SKM-1 (cell line): ENCODE data around the gene PTPRE.

Source experiments
- DNase-seq: peaks from one replicate; lab custom pipeline; 2025; ENCODE audit not compliant: unreplicated experiment; lab: John Stamatoyannopoulos, UW

Gene PTPRE

DNA sequence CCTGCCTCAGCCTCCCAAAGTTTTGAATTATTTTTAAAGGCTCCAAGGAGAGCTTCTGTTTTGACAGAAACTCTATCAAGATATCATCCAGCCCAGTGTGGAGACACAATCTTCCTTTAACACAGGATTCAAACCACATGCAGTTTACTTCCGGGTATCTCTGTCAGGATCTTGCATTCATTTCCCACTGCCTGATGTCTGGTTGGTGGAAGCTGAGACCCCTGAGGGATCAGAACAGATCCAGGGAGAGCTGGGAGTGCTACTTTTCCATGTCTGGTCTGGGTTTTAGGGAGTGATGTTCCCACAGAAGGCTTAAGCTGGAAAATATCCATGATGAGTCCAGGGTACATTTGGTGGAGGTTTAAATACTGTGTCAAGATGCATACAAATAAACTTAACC, 16.7 kb downstream of the PTPRE start:
- no peak for DNase-seq

- peak; percentile 47 for DNase-seq
Measured at GRCh38 chr10:127925471-127926207, 18.7 kb downstream of the PTPRE start.

GRCh38 chr10:127926455-127926854, 19.6 kb downstream of the PTPRE start:
- peak; percentile 38 for DNase-seq

DNA sequence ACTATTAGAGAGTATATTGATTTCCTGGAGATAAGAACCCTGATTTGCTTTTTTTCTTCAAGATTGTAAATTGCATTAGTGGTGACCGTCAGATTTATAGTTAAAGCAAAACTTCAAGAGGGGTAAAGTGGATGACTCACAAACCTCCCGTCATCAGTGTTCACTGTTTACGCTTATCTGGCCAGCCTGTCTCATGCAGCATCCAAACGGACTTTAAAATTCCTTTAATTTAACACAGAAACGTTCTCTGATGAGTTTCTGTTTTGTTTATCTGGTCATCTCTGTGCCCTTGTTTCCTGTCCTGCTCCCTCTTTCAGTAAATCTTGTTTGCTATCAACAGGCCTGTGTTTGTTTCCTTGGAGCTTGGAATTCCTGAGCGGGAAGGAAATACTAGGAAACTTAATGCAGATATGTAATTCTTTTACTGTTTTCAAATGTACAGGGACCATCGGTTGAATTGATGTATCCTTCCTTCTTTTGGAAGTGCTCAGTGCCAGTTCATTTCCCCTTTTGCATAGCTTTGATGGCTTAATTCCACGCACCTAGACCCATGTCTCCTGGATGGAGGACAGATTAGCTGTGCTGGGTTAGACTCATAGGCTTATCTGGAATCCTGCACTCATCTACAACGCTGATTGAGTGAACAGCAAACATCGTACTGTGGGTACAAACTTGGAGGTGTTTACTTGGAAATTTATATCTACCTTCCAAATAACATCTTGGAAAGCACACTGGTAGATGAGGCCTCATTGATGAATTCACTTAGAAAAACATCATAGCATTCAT, 21.3 kb downstream of the PTPRE start:
- DNase-seq: no peak

GRCh38 chr10:127932521-127933270, 25.8 kb downstream of the PTPRE start:
- no peak for DNase-seq

DNA sequence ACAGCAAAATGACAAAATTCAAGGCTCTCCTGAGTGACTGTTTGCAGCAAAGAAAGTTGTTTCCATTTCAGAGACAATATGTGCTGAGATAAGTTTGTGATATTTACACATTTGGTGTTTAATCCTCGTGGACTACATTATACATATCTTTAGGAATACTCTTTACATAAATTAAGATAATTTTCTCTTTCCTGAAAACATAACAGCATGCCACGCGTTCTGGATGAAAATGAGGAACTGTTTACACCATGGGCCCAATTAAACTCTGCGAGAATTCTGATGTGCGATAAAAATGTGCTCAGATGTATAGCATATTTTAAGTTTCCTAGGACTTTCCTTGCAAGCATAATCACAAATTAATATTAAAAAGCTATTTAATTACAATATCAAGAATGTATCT, 26.4 kb downstream of the PTPRE start:
- DNase-seq: no peak

- no peak for DNase-seq
Measured at GRCh38 chr10:127934383-127934782, 27.5 kb downstream of the PTPRE start.

- DNase-seq: no peak
Measured at GRCh38 chr10:127935071-127935561, 28.2 kb downstream of the PTPRE start.

GRCh38 chr10:127937069-127937468, 30.2 kb downstream of the PTPRE start:
- no peak for DNase-seq

GRCh38 chr10:127937915-127938463, 31.1 kb downstream of the PTPRE start:
- no peak for DNase-seq

DNA sequence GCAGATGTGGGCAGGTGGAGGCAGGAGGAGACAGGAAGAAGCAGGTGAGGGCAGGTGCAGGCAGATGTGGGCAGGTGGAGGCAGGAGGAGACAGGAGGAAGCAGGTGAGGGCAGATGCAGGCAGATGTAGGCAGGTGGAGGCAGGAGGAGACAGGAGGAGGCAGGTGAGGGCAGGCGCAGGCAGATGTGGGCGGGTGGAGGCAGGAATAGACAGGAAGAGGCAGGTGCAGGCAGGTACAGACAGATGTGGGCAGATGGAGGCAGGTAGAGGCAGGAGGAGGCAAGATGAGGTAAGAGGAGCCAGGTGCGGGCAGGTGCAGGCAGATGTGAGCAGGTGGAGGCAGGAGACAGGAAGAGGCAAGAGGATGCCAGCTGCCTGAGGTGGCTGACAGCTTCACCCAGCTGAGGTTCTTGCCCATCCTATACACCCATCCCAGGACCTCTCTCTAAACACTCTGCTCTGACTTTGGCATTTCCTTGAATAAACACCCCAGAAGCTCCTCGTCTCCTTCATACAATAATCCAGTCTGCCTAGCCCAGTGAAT, 33.0 kb downstream of the PTPRE start:
- no peak for DNase-seq

GRCh38 chr10:127940866-127941640, 34.1 kb downstream of the PTPRE start:
- no peak for DNase-seq

DNA sequence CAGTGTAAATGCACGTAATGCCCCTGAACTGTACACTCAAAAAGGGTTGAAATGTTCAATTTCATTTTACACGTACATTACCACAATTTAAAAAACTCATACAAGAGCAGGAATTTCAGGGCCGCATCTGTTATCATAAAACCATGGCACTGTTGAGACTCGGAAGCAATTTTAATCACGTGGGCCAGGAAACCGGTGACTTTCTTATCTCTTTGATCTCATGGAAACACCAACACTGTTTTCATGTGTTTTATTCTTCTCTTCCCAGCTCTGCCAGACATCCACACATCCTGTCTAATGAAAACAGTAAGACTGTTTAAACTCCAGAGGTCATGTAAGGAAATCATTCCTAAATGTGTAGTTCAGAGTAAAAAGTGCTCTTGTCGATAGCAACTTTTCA, 35.9 kb downstream of the PTPRE start:
- no peak for DNase-seq

GRCh38 chr10:127943336-127943910, 36.5 kb downstream of the PTPRE start:
- DNase-seq: no peak

DNA sequence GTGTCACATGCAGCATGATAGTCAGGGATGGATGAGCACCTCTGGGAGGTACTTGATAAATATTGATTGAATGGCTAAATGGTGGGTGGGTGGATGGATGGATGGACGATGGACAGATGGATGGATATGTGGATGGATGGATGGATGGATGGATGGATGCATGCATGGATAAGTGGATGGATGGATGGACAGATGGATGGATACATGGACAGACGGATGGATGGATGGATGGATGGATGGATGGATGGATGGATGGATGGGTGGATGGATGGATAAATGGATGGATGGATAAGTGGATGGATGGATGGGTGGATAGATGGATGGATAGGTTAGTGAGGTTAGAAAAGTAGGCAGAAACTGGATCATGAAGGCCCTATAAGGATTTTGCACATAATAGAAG, 37.4 kb downstream of the PTPRE start:
- DNase-seq: no peak

DNA sequence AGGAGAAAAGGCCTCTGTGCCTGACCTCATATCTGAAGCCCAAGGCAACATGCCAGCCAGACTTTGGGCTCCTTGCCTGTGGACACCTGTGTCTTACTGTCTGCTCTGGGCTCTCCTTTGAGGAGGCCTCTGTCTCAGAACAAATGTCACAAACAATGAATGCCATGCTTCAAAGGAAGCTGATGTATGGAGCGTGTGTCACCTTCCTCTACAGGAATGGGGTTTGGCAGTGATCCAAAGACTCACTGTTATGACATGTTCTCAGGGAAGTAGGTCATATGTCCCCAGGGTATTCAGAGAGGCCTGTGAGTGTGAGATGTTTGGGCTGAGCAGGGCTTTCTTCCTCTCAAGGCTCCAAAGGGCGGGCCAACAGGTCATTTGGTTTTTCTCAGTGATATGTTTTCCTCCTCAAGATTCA, 38.4 kb downstream of the PTPRE start:
- peak; percentile 54 for DNase-seq

- DNase-seq: peak; percentile 17
Measured at GRCh38 chr10:127945948-127946711, 39.2 kb downstream of the PTPRE start.

DNA sequence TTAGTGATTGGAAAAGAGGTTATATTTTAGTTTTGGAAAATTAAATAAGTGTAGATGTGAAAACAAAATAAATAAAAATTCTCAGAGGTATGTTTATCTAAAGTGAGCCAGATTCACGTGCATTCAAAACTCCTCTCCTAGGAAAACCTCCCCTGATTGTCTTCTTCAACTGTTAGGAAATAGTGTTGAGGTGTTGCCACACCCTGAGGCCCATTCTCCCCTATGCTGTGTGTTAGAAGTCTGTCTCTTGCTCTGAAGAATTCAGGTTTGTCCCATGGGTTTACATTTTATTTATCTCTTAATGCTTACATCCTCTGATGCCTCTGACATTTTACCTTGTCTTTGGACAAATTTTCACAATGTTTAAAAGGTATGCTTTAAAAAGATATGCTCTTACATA, 40.3 kb downstream of the PTPRE start:
- DNase-seq: peak; percentile 58

- no peak for DNase-seq
Measured at GRCh38 chr10:127948791-127949190, 41.9 kb downstream of the PTPRE start.
